ENCODE results near the gene MAP7D3.

- no peak for TF ChIP-seq USF2 (IDR thresholded peaks at IDR 0.05; ENCODE audit: low read depth, low read length)
- no peak for TF ChIP-seq CTCF (conservative IDR thresholded peaks at IDR 0.05; ENCODE audit: low read depth, low read length)
- TF ChIP-seq POLR2A (IDR thresholded peaks at IDR 0.05; ENCODE audit: low read depth, low read length): no peak
- no peak for TF ChIP-seq RAD21 (IDR thresholded peaks at IDR 0.05; ENCODE audit: low read length)
- TF ChIP-seq CEBPB (IDR thresholded peaks at IDR 0.05; ENCODE audit: low read depth, low read length): peak; percentile 20; the same call in 1 of the 2 replicates
- no peak for TF ChIP-seq BHLHE40 (IDR thresholded peaks at IDR 0.05; ENCODE audit: low read depth, low read length)
- peak; percentile 14; the same call in 1 of the 2 replicates for TF ChIP-seq MAFK (IDR thresholded peaks at IDR 0.05; ENCODE audit: low read depth, low read length)
- TF ChIP-seq NFE2L2 (IDR thresholded peaks at IDR 0.05; ENCODE audit: low read depth, low read length): no peak
- no peak for TF ChIP-seq RFX5 (IDR thresholded peaks at IDR 0.05; ENCODE audit: low read depth, low read length)
- TF ChIP-seq FOS (IDR thresholded peaks at IDR 0.05; ENCODE audit: low read depth, low read length): no peak
- no peak for TF ChIP-seq RCOR1 (IDR thresholded peaks at IDR 0.05; ENCODE audit: insufficient replicate concordance, low read length)
- no peak for TF ChIP-seq SMC3 (IDR thresholded peaks at IDR 0.05; ENCODE audit: low read depth, low read length)
- TF ChIP-seq CHD1 (IDR thresholded peaks at IDR 0.05; ENCODE audit: low read depth, low read length): no peak
These were observed 9.6 kb upstream of the MAP7D3 start for GRCh38 chrX:136260776-136261175.
